Breast epithelium (tissue), 4 donors: Measurements from ENCODE around the gene LYZ. TPM values are rescaled to one million over a fixed set of nuclear protein-coding genes. Genes with fewer than 3 reads are reported as not detected.

Experiments
- DNase-seq, 2 donors: peaks; one replicate each; pipeline ENCODE4 v3.0.0-alpha.2; 2019; ENCODE audit warnings: low spot score in 2 of 2
- H3K27ac ChIP-seq, 2 donors: fragments of 200-600 bp; sonication (generic) in 1 of 2; one replicate each; pipeline ENCODE4 v1.5.1; 2016 to 2019; ENCODE audit warnings: mild to moderate bottlenecking in 1 of 2
- H3K27me3 ChIP-seq, 2 donors: fragments of 200-600 bp; sonication (generic) in 1 of 2; one replicate each; pipeline versions ENCODE4 v1.5.1 to v1.6.0; 2017 to 2019; ENCODE audit warnings: control low read depth in 1 of 2, mild to moderate bottlenecking in 1 of 2
- H3K36me3 ChIP-seq: fragments of 200-600 bp; one replicate; pipeline ENCODE4 v1.5.1; 2019
- H3K4me1 ChIP-seq, 2 donors: fragments of 200-600 bp; sonication (generic); one replicate each; pipeline ENCODE4 v1.5.1; 2016 to 2019; ENCODE audit warnings: control low read depth in 1 of 2
- H3K4me3 ChIP-seq, 3 donors: fragments of 200-600 bp; sonication (generic); 1 replicate in 2 of 3; 2 replicates in 1 of 3; pipeline ENCODE4 v1.5.1; 2016 to 2019; ENCODE audit warnings: mild to moderate bottlenecking in 3 of 3, moderate library complexity in 2 of 3
- H3K9me3 ChIP-seq, 2 donors: fragments of 200-600 bp; sonication (generic) in 1 of 2; one replicate each; pipeline ENCODE4 v1.5.1; 2016 to 2019; ENCODE audit warnings: control low read depth in 1 of 2
- CTCF ChIP-seq, 3 donors: fragments of 450-650 bp; IDR thresholded peaks; one replicate each; pipeline ENCODE4 v1.5.1; 2016 to 2017; ENCODE audit warnings: antibody characterized with exemption in 3 of 3, mild to moderate bottlenecking in 3 of 3, moderate library complexity in 3 of 3
- POLR2A ChIP-seq: fragments of 450-650 bp; IDR thresholded peaks from one replicate; pipeline ENCODE4 v1.6.1; 2016; ENCODE audit warnings: antibody characterized with exemption, mild to moderate bottlenecking, moderate library complexity
- POLR2AphosphoS5 ChIP-seq, 3 donors: sonication (generic); formaldehyde crosslinking; IDR thresholded peaks; one replicate each; pipeline ENCODE4 v1.6.1; 2017; ENCODE audit warnings: antibody characterized with exemption in 3 of 3
- intact Hi-C: fragments of 100-400 bp; cut with DNase I; formaldehyde crosslinking; loops from one replicate; pipeline ENCODE4 v1.15.1; 2023; ENCODE audit warnings: low total_unique reads
- total RNA-seq, 3 donors: library from RNA; depleted of rRNA; stranded (reverse); fragments of >200 nt; gene quantifications; one replicate each; pipeline ENCODE4 v1.1.0, GENCODE V29; 2016

The LYZ gene
- total RNA-seq, 3 donors from 2014 or later, result 13.4 to 99.9 (median 57.1) TPM

GRCh38 chr12:69368171-69368570 lies 20.0 kb downstream of the LYZ start:
- Histone ChIP-seq H3K27ac (no peak overlapping the region), H3K4me3 (no peak overlapping the region), H3K4me1 (no peaks in the 10 kb centered on the region), H3K9me3 (no peaks in the 10 kb centered on the region), H3K36me3 (no peaks in the 10 kb centered on the region), H3K27me3 (no peaks in the 10 kb centered on the region)
- TF ChIP-seq POLR2A, result no peak
- TF ChIP-seq POLR2AphosphoS5 (IDR thresholded peaks at IDR 0.05), result no peak
- no peak for TF ChIP-seq CTCF (IDR thresholded peaks at IDR 0.05)
- DNase-seq, result no peak
- intact Hi-C loops, result no loop called here

GRCh38 chr12:69383074-69383473 lies 34.9 kb downstream of the LYZ start:
- Histone ChIP-seq H3K4me3 (no peak overlapping the region), H3K27me3 (no peaks in the 10 kb centered on the region), H3K9me3 (no peaks in the 10 kb centered on the region), H3K36me3 (no peaks in the 10 kb centered on the region), H3K27ac (no peak overlapping the region), H3K4me1 (no peaks in the 10 kb centered on the region)
- TF ChIP-seq CTCF (IDR thresholded peaks at IDR 0.05) (no peak), POLR2A (no peak), POLR2AphosphoS5 (IDR thresholded peaks at IDR 0.05) (no peak)
- DNase-seq, result no peak
- intact Hi-C loops, result no loop called here

- no peak overlapping the region for H3K4me3 ChIP-seq
- H3K4me1 ChIP-seq, result no peaks in the 10 kb centered on the region
- H3K9me3 ChIP-seq, result no peaks in the 10 kb centered on the region
- no peaks in the 10 kb centered on the region for H3K36me3 ChIP-seq
- intact Hi-C loops, result no loop called here
- no peak for TF ChIP-seq POLR2A
- no peak for TF ChIP-seq POLR2AphosphoS5 (IDR thresholded peaks at IDR 0.05)
- no peak for TF ChIP-seq CTCF (IDR thresholded peaks at IDR 0.05)
- no peaks in the 10 kb centered on the region for H3K27me3 ChIP-seq
- H3K27ac ChIP-seq, result no peak overlapping the region
- DNase-seq, result no peak
Observed at GRCh38 chr12:69385038-69385437, 36.9 kb downstream of the LYZ start.

GRCh38 chr12:69386921-69387320 lies 38.7 kb downstream of the LYZ start:
- intact Hi-C loops, result loop anchor here (1.0 kb wide), 1 partner anchor 9 kb away; no protein-coding TSS in a partner anchor
- TF ChIP-seq POLR2AphosphoS5 (IDR thresholded peaks at IDR 0.05), result no peak
- TF ChIP-seq CTCF (IDR thresholded peaks at IDR 0.05), result no peak
- no peak for TF ChIP-seq POLR2A
- H3K9me3 ChIP-seq, result no peaks in the 10 kb centered on the region
- H3K4me3 ChIP-seq, result no peak overlapping the region
- no peak overlapping the region for H3K27ac ChIP-seq
- H3K4me1 ChIP-seq, result no peaks in the 10 kb centered on the region
- DNase-seq, result no peak
- no peaks in the 10 kb centered on the region for H3K27me3 ChIP-seq
- peaks cover 4% of the 10 kb centered on the region for H3K36me3 ChIP-seq

GRCh38 chr12:69388371-69388770 lies 40.2 kb downstream of the LYZ start:
- peak; percentile 37 to 61 (median 49) for TF ChIP-seq CTCF (IDR thresholded peaks at IDR 0.05)
- no peak for TF ChIP-seq POLR2AphosphoS5 (IDR thresholded peaks at IDR 0.05)
- intact Hi-C loops, result no loop called here
- no peak overlapping the region for H3K27ac ChIP-seq

More at GRCh38 chr12:69388371-69388770, 40.2 kb downstream of the LYZ start:
- Histone ChIP-seq H3K27me3 (no peaks in the 10 kb centered on the region), H3K4me1 (no peaks in the 10 kb centered on the region), H3K4me3 (no peak overlapping the region), H3K9me3 (no peaks in the 10 kb centered on the region), H3K36me3 (peaks cover 4% of the 10 kb centered on the region)
- no peak for DNase-seq
